ENCODE data around the gene PIK3IP1.
"Not testable (repeated sequence)": the region's sequence is repeated elsewhere in the genome, so short reads cannot be mapped to it uniquely, and the experiment has no call there.

The PIK3IP1 gene

DNA sequence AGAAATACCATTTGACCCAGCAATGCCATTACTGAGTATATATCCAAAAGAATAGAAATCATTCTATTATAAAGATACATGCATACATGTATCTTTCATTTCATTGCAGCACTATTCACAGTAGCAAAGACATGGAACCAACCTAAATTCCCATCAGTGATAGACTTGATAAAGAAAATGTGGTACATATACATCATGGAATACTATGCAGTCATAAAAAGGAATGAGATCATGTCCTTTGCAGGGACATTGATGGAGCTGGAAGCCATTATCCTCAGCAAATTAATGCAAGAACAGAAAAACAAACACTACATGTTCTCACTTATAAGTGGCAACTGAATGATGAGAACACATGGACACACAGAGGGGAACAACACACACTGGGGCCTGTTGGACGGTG is 21.9 kb upstream of the PIK3IP1 start:
- in situ Hi-C loops (cut with HindIII; ENCODE audit: low pct_ligation_motif_present, low pct_unique_long_range_greater_than_20kb, low sequenced_read_pairs); DNase-seq: not testable (repeated sequence)

DNA sequence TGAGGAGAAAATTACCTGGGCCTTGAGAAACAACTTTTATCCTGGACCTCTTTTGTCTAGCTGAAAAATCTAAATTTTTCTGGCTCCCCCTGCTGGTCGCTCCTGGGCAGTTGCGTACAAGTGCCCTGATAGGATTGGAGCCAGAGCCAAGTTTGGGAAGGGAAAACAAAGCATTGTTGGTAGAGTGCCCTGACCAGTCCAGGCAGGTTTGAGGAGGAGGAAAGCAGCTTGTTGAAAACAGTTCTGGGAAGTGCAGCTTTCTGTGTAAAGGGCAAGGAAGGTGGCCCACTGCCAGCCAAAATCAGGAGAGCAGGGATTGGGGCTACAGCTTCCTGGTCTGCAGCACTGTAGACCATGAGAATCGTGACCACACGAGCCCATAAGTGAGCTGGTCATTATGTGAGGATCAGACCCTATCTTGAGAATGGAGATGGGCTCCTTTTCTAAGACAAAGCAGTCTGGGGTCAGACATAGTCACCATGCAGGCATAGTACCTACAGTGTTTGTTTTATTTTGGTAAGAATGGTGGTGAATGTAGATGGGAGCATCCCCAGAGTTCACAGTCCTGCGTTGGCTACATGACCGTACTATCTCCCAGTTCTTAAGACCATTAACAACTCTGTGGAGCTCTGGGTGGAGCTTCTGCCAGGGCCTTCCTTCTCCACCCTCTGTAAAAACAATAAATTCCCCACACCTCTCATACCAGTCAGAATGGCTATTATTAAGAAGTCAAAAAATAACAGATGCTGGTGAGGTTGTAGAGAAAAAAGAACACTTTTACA is 21.3 kb upstream of the PIK3IP1 start:
- peak; percentile 42 for DNase-seq
- in situ Hi-C loops (cut with HindIII; ENCODE audit: low pct_ligation_motif_present, low pct_unique_long_range_greater_than_20kb, low sequenced_read_pairs), result no loop called here

DNA sequence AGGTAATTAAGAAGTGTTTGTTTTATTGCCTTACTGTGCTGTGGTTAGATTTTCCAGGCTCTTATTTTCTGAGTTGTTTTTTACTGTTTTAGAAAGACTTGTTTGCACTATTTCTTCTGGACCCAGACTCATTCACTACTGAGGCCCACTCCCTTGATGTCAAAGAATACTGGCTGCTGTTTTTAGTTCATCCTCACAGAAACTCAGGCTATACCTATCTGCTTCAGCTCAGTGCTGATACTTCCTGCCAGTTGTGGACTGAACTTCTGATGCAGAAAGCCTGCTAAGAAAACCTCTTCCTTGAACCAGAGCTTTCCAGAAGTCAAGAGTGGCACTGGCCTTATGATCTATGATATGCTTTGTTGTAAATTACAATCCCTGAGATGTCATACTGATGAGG is 15.9 kb upstream of the PIK3IP1 start:
- in situ Hi-C loops (cut with HindIII; ENCODE audit: low pct_ligation_motif_present, low pct_unique_long_range_greater_than_20kb, low sequenced_read_pairs), result no loop called here
- no peak for DNase-seq

DNA sequence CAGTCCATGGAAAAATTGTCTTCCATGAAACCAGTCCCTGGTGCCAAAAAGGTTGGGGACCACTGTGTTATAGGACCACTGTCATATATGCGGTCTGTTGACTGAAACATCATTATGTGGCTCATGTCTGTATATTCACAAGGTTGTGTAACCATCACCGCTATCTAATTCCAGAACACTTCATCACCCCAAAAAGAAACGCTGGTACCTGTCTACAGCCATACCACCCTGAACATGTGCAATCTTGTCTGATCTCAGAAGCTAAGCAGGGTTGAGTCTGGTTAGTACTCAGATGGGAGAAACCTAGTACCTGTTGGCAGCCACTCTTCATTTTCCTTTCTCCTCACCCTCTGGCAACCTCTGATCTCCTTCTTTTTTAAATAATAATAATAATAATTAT is 12.9 kb upstream of the PIK3IP1 start:
- in situ Hi-C loops (cut with HindIII; ENCODE audit: low pct_ligation_motif_present, low pct_unique_long_range_greater_than_20kb, low sequenced_read_pairs), result no loop called here
- DNase-seq, result no peak

DNA sequence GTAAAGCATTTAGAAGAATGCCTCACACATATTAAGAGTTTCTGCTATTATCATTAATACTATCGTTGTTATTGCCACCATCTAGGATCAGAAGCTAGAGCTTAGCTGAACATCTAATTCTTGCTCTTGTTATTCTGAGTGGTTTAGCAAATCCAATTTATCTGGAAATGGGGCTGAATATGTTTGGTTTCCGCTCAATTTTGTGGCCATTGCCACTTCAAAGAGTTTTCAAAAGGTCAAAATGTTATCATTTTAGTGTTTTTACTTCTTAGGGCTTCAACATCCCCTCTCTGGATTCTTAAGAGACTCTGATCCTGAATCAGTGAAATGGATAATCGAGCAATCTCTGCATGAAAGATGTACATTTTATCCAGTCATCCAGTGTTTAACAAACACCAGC is 10.2 kb upstream of the PIK3IP1 start:
- in situ Hi-C loops (cut with HindIII; ENCODE audit: low pct_ligation_motif_present, low pct_unique_long_range_greater_than_20kb, low sequenced_read_pairs), result no loop called here
- no peak for DNase-seq

DNA sequence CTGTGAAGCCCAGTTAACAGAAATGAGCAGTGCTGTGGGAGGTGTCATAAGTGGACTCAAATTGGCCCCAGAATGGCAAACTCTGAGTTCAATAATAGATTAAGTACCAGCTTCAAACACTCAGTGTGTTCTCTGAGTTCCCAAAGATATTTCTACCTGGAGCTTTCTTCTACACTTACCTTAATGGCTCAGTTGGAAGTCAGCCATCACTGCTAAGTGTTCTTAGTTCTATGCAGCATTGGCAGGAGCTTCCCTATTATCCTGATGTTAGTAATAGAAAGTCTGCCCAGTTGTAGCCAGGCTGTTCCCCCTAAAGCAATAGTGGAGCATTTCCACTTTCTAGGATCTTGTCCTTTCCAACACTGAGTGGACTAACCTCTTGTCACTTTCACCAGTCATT is 9.7 kb upstream of the PIK3IP1 start:
- in situ Hi-C loops (cut with HindIII; ENCODE audit: low pct_ligation_motif_present, low pct_unique_long_range_greater_than_20kb, low sequenced_read_pairs), result no loop called here
- DNase-seq, result no peak

DNA sequence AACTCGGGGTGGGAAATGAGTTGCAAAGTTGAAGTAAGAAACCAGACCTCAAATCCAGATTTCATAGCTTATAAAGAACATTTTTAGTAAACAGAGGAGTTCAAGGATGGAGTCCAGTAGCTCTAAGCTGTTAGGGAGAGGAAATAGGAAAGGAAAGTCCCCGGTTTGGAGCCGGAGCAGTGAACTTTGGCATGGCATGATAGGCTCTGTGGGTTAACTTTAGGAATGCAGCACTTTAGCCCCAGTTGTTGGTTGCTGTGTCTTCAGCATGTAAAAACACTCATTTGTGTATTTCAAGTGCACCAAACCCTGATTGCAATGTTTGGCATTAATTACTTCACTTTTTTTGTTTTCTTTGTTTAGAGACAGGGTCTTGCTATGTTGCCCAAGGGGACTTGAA is 8.6 kb upstream of the PIK3IP1 start:
- in situ Hi-C loops (cut with HindIII; ENCODE audit: low pct_ligation_motif_present, low pct_unique_long_range_greater_than_20kb, low sequenced_read_pairs), result no loop called here
- DNase-seq, result no peak

DNA sequence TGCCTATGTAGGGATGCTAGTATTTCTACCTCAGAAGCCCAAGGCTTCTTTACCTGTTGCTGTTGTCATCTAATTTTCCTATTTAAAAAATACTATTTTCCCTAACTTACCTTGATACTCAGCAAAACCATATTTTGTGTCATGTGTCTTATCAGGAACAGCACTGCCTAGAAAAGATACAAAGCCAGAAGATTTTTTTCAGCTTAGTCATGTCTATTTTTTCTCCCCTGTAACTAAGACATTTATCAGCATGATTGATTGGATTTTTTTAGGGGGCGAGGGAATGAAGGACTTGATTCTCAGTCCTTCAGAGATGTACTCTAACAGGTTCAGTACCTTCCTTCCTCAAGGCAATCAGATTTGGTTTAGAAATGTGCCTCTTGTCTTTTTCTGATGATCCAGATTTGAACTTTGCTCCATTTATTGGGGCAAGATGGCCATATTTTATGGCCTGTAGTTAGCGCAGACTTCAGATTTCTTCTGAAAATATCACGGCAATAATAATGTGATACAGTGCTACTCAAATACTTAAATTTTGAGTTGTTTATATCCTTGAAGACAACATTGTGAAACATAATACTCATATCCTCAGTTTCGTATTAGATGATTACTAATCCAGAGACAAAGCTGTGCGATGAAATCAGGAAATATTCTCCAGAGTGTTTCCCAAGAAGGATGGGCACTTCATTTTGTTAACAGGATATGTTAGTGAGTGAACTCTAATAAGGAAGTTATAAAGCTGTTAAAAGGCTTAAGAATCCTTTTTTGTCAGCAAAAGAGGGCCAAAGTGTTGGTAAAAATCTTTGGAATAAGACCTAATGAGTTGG is 3.8 kb upstream of the PIK3IP1 start:
- in situ Hi-C loops (cut with HindIII; ENCODE audit: low pct_ligation_motif_present, low pct_unique_long_range_greater_than_20kb, low sequenced_read_pairs), result no loop called here
- peak; percentile 11 for DNase-seq

DNA sequence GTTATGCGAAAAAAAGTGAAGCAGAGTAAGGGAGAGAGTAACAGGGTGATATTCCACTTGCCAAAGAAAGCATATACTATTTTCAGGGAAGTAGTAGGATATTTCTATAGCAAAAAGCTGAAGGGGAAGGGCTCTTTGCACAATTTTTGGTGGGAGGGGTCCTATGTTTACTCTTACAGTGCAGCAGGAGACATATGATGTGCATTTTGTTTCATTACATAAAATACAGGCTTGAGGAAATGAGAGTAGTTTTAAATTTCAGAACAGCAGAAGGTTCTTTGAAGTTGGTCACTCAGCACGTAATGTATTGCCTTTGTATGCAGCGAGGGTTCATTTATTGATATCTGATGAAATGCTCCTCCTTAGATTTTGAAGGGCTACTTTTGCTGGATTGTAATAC is 3.1 kb upstream of the PIK3IP1 start:
- no peak for DNase-seq
- in situ Hi-C loops (cut with HindIII; ENCODE audit: low pct_ligation_motif_present, low pct_unique_long_range_greater_than_20kb, low sequenced_read_pairs), result no loop called here

DNA sequence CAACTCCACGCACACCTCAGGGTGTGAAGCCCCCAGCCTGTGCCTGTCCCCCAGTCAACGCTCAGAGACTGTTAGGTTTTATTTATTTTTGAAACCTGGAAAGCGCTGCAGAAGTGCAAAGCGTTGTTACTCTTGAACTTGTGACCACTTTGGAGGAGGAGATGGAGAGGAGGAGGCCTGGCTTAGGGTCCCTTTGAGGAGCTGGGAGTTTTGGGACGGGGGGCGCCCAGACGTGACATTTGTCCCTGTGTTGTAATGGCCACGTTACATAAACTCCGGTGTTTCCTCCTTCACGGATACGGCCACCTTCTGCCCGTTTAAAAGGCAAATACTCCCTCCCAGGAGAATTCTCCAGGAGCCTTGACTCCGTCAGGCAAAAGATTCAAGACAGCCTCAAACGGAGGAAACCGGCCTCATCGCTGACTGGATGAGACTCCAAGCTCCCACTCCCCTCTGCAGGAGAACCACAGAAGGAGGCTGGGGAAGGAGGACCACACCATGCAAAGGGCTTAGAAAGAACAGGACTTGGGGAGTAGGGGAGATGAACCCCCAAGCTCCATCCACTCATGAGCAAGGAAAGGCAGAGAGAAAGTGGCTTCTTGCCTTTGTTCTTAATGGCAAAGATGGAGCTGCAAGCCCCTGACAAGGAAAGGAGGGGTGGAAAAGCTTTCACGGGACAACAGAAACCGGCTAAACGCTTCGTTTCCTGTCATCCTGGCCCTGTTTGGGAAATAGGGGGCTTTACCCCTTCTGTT is 630 bp downstream of the PIK3IP1 start:
- in situ Hi-C loops (cut with HindIII; ENCODE audit: low pct_ligation_motif_present, low pct_unique_long_range_greater_than_20kb, low sequenced_read_pairs), result no loop called here
- DNase-seq, result peak; percentile 45

DNA sequence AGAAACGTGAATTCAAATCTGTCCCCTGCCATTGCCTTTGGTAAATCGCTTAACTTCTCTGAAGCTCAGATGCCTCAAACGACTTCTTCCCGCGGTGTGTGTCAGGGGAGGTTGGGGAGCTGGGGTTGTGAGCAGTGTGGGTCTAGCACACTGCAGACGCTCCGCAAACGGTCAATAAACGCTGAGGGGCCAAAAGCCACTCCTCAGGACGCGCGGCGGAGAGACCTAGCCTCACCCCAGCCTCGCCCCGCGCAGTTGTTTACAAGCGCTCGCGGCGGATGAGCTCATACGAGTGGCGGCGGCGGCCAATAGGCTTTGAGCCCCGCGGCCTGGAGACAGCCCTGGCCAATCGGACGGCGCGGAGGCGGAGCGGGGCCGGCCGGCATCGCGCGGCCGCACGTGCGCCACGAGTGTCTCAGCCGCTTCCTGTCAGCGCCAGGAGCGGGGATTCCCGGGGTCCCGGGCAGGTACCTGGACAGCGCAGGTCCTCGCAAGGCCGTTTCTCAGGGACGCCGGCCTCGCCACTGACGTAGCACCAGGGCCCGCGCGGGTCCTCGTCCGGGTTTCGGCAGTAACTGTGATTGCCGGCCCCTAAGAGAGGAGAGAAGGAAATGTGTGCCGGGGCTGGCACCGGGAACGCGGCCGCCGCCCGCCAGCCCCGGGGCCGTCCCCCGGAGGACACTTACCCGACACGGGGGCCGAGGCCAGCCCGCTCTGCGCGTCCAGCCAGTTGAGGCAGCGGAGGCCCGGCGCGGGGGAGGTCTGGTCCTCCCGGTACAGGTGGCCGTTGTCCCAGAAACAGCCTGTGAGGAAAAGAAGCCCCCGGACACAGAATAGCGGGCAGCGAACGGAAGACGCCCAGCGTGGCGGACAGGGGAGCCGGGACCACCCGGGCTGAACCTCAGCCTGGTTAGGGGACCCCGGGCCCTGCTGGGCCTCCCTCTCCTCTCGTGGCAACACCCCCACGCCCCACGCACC is 1.5 kb downstream of the PIK3IP1 start:
- in situ Hi-C loops (cut with HindIII; ENCODE audit: low pct_ligation_motif_present, low pct_unique_long_range_greater_than_20kb, low sequenced_read_pairs), result no loop called here

DNA sequence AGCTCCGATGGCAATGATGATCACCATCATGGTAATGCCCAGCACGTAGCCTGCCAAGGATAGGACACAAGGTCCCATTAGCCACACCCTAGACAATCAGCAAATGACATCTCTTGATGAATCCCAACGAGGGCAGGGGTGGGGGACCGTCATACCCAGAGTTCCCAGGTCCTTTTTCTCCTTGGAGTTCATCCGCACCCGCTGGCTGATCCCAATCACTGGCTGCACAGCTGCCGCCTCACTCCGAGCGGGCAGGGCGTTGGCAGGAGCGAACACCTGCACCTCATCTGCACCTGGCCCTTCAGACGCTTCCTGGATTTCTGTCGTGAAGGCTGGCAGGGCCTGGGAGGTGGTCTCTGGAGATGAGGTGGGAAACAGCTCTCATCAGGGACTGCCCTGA is 2.9 kb downstream of the PIK3IP1 start:
- in situ Hi-C loops (cut with HindIII; ENCODE audit: low pct_ligation_motif_present, low pct_unique_long_range_greater_than_20kb, low sequenced_read_pairs), result no loop called here
- no peak for DNase-seq

More for the DNA sequence above, 1.5 kb downstream of the PIK3IP1 start:
- peak; percentile 87 for DNase-seq

DNA sequence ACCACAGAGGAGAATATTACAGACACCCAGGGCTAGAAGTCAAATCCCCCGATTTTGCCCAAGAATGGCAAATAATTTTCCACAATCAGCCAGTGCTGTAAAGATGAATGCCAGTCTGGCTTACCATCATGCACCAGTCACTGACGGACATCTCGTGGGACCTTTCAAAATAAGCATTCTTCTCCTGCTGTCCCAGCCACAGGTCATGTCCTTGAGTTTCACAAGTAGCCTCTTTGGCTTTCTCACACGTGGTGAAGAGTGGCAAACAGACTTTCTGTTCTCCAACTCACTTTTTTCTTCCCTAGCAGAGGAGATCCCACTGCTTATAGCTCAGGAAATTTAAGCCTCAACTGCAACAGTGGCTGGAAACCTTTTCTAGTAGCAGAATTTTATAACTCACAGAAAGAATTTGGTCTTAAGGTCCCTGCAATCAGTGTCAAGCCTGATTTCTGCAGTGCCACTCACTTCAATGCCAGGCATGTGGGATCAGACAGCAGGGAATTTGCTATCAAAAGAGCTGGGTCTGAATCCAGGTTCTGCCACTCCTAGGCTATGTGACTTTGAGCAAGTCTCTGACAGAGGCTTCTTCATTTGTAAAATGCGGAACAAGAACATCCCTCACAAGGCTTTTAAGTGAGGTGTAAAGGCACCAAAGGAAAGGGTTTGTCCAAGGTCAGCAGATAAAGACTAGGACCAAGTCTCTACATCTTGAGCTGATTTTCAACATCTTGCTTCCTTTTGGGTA is 3.6 kb downstream of the PIK3IP1 start:
- in situ Hi-C loops (cut with HindIII; ENCODE audit: low pct_ligation_motif_present, low pct_unique_long_range_greater_than_20kb, low sequenced_read_pairs), result no loop called here
- DNase-seq, result no peak

DNA sequence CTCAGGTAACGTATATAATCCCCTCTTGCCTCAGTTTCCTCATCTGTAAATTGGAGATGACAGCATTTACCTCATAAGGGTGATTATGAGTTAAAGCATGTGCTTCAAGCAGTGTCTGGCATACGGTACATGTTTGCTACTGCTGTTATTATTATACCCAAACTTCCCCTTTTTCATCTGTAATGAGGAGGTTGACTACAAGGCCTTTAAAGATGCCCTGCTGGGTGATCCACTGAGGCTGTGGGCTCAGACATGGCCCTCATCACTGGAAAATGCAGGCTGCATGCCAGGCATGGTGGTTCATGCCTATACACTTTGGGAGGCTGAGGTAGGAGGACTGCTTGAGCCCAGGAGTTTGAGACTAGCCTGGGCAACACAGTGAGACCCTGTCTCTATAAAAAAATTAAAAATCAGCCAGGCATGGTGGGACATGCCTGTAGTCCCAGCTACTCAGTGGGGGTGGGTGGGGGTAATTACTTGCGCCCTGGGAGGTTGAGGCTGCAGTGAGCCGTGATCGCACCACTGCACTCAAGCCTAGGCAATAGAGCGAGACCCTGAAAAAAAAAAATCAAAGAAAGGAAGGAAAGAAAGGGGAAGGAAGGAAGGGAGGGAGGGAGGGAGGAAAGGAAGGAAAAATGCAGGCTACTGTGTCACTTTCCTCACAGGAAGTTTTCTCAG is 4.3 kb downstream of the PIK3IP1 start:
- in situ Hi-C loops (cut with HindIII; ENCODE audit: low pct_ligation_motif_present, low pct_unique_long_range_greater_than_20kb, low sequenced_read_pairs), result no loop called here
- no peak for DNase-seq

DNA sequence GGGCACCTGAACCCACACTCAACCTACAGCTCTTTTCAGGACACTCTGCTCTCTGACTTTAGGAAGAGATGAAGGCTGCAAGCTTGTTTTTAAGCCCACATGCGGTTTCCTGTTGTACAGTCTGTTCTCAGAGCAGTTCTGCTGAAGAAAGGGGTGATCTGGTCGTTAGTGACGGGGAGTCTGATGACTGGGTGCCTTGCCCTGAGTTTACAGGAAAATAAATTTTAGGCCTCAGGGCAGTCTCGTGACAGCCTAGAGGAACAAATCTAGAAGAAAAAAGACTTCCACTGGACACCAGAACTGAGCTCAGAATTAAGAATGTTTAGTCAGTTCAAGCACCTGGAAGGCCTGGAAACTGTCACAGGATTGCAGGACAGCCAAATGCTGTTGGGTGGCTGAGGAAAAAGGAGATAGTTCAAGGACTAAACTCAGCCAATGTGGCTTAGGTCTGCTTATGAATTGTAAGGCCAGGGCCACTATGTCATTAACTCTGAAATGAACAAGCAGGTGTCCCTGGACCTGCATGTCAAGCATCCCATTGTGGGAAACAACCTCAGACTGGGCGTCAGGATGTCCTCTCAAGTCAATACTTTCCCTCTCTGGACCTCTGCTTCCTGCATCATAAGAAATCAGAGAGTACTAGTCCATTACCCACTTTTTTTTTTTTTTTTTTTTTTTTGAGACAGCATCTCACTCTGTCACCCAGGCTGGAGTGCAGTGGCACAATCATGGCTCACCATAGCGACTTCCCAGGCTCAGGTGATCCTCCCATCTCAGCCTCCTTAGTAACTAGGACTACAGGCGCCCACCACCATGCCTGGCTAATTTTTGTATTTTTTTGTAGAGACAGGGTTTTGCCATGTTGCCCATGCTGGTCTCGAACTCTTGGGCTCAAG is 5.7 kb downstream of the PIK3IP1 start:
- DNase-seq, result no peak
- in situ Hi-C loops (cut with HindIII; ENCODE audit: low pct_ligation_motif_present, low pct_unique_long_range_greater_than_20kb, low sequenced_read_pairs), result no loop called here
